Activated naive CD4-positive, alpha-beta T cell treated with anti-CD3 and anti-CD28 coated beads for 36 hours (primary cell): ENCODE data around the gene ZNF599. TPM values are rescaled to one million over a fixed set of nuclear protein-coding genes. Genes with fewer than 3 reads are reported as not detected.

ENCODE experiments used
- CTCF ChIA-PET: fragments of 350-600 bp; sonication (Branson Sonifier 250); formaldehyde crosslinking; loops from one replicate; lab custom pipeline; 2021; ENCODE audit warnings: antibody characterized with exemption; lab: Charles Lee
- DNase-seq: peaks from one replicate; pipeline ENCODE4 v3.0.0-alpha.2; 2020
- H3K27ac Mint-ChIP-seq: one replicate; pipeline ENCODE4 v1.8.0; 2021; ENCODE audit warnings: mild to moderate bottlenecking, mixed read lengths
- H3K27me3 Mint-ChIP-seq: one replicate; pipeline ENCODE4 v1.8.0; 2021; ENCODE audit warnings: low read depth, mixed read lengths
- H3K36me3 Mint-ChIP-seq: one replicate; pipeline ENCODE4 v1.8.0; 2021; ENCODE audit warnings: low read depth, mixed read lengths
- H3K4me1 Mint-ChIP-seq: one replicate; pipeline ENCODE4 v1.8.0; 2021; ENCODE audit warnings: low read depth, mixed read lengths
- H3K4me3 Mint-ChIP-seq: one replicate; pipeline ENCODE4 v1.8.0; 2021; ENCODE audit warnings: mild to moderate bottlenecking, moderate library complexity, mixed read lengths
- H3K9me3 Mint-ChIP-seq: one replicate; pipeline ENCODE4 v1.8.0; 2021; ENCODE audit warnings: mixed read lengths
- intact Hi-C: fragments of 100-400 bp; cut with micrococcal nuclease; formaldehyde crosslinking; loops from one replicate; pipeline ENCODE4 v1.15.1; 2023
- total RNA-seq, 2 experiments: library from RNA; stranded (reverse); gene quantifications; one replicate each; pipeline ENCODE4 v1.2.3, GENCODE V29; 2021

The ZNF599 gene
- total RNA-seq, 2 experiments from 2014 or later, result 2.8 to 3.3 TPM

DNA sequence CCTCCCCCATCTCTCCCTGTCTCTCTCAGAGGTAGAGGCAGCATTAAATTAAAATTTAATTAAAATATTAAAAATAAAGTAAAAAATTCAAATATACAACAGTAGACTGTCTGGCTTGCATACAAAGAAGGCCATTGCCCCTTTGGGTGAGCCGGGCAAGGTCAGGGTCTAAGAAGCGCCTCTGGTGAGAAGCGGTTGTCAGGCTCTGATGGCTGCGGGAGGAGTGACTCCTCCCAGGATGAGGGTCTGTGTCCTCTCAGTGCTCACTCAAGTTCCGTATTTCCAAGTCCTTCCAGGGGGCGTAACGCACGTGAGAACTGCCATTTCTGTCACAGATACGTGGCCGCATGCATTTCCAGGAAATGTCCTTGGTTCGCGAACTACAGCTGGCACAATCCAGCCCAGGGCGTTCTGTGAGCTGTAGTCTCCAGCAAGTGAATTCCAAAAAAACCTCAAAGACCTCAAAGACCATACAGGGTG is 39.7 kb downstream of the ZNF599 start:
- Mint-ChIP-seq H3K36me3 (peaks cover 20% of the 10 kb centered on the region), H3K9me3 (peaks cover 8% of the 10 kb centered on the region), H3K27ac (peak overlapping the region; percentile 98), H3K4me1 (peaks cover 23% of the 10 kb centered on the region), H3K4me3 (peak overlapping the region; percentile 89), H3K27me3 (no peaks in the 10 kb centered on the region)
- DNase-seq, result no peak
- CTCF ChIA-PET, result interaction anchor here (0.5 to 1.5 kb wide), 2 partner anchors 79 to 94 kb away, joined by 3 to 4 read pairs; no protein-coding TSS in a partner anchor
- intact Hi-C loops, result loop anchor here (1.0 to 5.0 kb wide), 3 partner anchors 40 to 194 kb away; partner anchors contain the start of genes SCGB2B2, ZNF30, ZNF302 and ZNF599

DNA sequence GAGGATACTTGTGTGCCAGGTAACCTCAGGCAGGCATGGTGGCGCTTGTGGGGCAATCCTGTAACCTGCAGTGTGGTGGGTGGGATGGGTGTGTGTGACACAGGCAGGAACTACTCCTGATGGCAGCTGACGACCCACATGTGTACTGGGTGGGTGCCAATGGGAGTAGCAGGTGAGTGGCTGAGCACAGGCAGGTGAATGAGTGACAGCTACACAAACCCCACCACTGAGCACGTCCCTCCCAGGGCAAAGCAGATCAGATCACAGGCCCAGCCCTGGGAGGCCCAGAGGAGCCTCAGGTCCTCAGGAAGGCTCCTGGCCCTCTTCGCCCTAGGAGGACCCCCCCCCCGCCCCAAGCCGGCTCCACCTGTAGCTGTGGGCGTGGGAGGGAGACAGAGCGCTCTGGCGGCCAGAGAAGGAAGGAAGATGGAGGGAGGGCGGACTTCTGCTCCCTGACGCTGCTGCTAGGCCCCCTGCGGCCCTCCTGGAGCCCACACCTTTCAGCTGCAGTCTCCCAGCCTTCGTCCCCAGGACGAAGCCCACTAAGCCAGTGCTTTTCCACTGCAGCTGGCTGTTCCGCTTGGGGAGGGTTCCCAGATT is 40.3 kb downstream of the ZNF599 start:
- H3K9me3 Mint-ChIP-seq, result peaks cover 5% of the 10 kb centered on the region
- no peaks in the 10 kb centered on the region for H3K27me3 Mint-ChIP-seq
- CTCF ChIA-PET, result interaction anchor here (0.5 to 1.5 kb wide), 2 partner anchors 80 to 93 kb away, joined by 3 to 4 read pairs; no protein-coding TSS in a partner anchor
- no peak overlapping the region for H3K27ac Mint-ChIP-seq
- H3K4me3 Mint-ChIP-seq, result peak overlapping the region; percentile 65
- H3K36me3 Mint-ChIP-seq, result peaks cover 17% of the 10 kb centered on the region
- H3K4me1 Mint-ChIP-seq, result peaks cover 23% of the 10 kb centered on the region
- intact Hi-C loops, result loop anchor here (1.0 to 5.0 kb wide), 3 partner anchors 41 to 195 kb away; partner anchors contain the start of genes SCGB2B2, ZNF30, ZNF302 and ZNF599
- no peak for DNase-seq

DNA sequence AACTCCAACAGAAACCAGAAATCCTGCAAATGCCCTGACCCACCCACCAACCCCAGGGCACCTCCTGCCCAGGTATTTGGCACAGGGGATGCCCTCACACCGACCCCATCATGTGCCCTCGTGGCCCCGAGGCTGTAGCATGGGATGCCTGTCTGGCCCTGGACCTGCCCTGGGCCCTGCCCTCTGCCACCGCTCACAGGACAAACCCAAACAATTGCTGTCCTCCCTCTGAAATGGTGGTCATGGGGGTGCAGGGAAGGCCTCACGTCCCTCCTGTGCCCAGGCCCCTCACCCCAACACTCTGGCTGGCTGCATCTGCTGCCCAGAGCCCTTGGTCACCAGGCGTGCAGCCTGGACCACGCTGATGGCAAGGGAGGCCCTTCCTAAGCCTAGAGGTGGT is 41.1 kb downstream of the ZNF599 start:
- H3K27me3 Mint-ChIP-seq, result no peaks in the 10 kb centered on the region
- H3K27ac Mint-ChIP-seq, result no peak overlapping the region
- intact Hi-C loops, result loop anchor here (5.0 kb wide), 1 partner anchor 195 kb away; the partner anchor contains the start of gene ZNF30
- no peak overlapping the region for H3K4me3 Mint-ChIP-seq
- CTCF ChIA-PET, result interaction anchor here (1.5 kb wide), 1 partner anchor 92 kb away, joined by 4 read pairs; no protein-coding TSS in a partner anchor
- peaks cover 5% of the 10 kb centered on the region for H3K9me3 Mint-ChIP-seq
- peaks cover 13% of the 10 kb centered on the region for H3K36me3 Mint-ChIP-seq
- DNase-seq, result no peak
- H3K4me1 Mint-ChIP-seq, result peaks cover 23% of the 10 kb centered on the region

DNA sequence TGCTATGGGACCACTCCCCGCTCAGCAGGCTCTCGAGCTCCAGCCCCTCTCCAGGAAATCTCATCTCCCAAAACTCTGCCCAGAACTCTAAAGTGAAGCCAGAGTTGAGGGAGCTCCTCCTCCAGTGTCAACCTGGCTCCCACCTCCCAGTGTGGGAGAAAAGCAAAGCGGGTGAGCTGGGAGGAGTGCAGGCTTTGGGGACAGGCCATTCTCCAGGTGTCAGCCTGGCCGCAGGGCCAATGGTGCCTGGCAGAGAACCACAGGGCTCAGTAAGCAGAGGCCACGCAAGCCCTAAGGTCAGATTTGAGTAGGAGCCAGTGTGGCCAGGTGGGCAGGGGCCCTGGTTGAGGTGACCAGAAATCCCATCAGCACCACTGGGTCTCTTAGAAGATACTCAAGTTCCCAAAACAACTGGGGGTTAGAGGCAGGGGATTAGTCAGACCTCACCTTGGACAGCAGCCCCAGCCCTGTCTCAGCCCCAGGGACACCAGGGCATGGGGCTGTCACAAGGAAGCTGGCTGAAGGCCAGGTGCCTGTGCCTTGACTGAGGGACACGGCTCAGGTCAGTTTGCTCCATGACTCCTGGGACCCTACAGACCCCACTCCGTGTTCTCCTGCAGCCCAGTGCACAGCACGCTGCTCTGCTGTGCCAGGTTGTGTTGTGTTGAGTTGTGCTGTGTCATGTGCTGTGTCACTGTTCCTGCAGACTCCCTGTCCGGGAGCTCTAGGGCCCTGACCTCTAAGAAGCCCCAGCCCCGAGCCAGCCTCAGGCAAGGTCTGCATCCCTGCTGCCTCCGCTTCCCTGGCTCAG is 41.8 kb downstream of the ZNF599 start:
- H3K36me3 Mint-ChIP-seq, result peaks cover 8% of the 10 kb centered on the region
- H3K4me3 Mint-ChIP-seq, result no peak overlapping the region
- no peak for DNase-seq
- CTCF ChIA-PET, result no interaction called here
- peaks cover 2% of the 10 kb centered on the region for H3K27me3 Mint-ChIP-seq
- intact Hi-C loops, result loop anchor here (5.0 kb wide), 1 partner anchor 196 kb away; the partner anchor contains the start of gene ZNF30
- no peak overlapping the region for H3K27ac Mint-ChIP-seq
- H3K9me3 Mint-ChIP-seq, result peaks cover 5% of the 10 kb centered on the region
- H3K4me1 Mint-ChIP-seq, result peaks cover 23% of the 10 kb centered on the region

DNA sequence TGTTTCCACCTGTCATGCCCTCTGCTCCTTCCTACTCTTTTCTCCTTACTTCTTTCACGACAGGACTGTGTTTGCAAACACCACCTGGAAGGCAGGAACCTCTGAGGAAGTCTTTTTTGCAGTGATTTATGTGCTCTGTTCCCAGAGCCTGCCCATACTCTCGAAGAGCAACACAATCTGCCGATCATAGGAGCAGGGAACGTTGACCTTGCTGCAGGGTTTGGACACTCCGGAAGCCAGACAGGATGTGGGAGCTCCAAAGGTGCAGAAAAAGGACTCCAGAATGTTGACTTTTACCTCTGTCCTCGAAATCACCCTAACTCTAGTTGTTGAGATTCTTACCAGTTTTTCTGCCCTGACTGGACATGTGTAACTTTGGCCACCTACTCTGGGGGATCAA is 47.6 kb downstream of the ZNF599 start:
- H3K36me3 Mint-ChIP-seq, result no peaks in the 10 kb centered on the region
- no peak overlapping the region for H3K27ac Mint-ChIP-seq
- intact Hi-C loops, result no loop called here
- H3K9me3 Mint-ChIP-seq, result no peaks in the 10 kb centered on the region
- no peak overlapping the region for H3K4me3 Mint-ChIP-seq
- no peaks in the 10 kb centered on the region for H3K4me1 Mint-ChIP-seq
- CTCF ChIA-PET, result no interaction called here
- H3K27me3 Mint-ChIP-seq, result peaks cover 8% of the 10 kb centered on the region
- DNase-seq, result no peak

- H3K27ac Mint-ChIP-seq, result no peak overlapping the region
- H3K4me3 Mint-ChIP-seq, result no peak overlapping the region
- no peaks in the 10 kb centered on the region for H3K9me3 Mint-ChIP-seq
- CTCF ChIA-PET, result no interaction called here
- no peak for DNase-seq
- intact Hi-C loops, result no loop called here
- no peaks in the 10 kb centered on the region for H3K4me1 Mint-ChIP-seq
- no peaks in the 10 kb centered on the region for H3K36me3 Mint-ChIP-seq
- peaks cover 11% of the 10 kb centered on the region for H3K27me3 Mint-ChIP-seq
Measured at GRCh38 chr19:34722353-34722752, 50.7 kb downstream of the ZNF599 start.

- H3K4me3 Mint-ChIP-seq, result no peak overlapping the region
- no peak overlapping the region for H3K27ac Mint-ChIP-seq
- intact Hi-C loops, result no loop called here
- H3K9me3 Mint-ChIP-seq, result peaks cover 14% of the 10 kb centered on the region
- no peaks in the 10 kb centered on the region for H3K4me1 Mint-ChIP-seq
- CTCF ChIA-PET, result interaction anchor here (1.1 kb wide), 1 partner anchor 75 kb away, joined by 3 read pairs; no protein-coding TSS in a partner anchor
- peaks cover 12% of the 10 kb centered on the region for H3K27me3 Mint-ChIP-seq
- no peak for DNase-seq
- peaks cover 8% of the 10 kb centered on the region for H3K36me3 Mint-ChIP-seq
Measured at GRCh38 chr19:34715357-34715756, 57.7 kb downstream of the ZNF599 start.

DNA sequence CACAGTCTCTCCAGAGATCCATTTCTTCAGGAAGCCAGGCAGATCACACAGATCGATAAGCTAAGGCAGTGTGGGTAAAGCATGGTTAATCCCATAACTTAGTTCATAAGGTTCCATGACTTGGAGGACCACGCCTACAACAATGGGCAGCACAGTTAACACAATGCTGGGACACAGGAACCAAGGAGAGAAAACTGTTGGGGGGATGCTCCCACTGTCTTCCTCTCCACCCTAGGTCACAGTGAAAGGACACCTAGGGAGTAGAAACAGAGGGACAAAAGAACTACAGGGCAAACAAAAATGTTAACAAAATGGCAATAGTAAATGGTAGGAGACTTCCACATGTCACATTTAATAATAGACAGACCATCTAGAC is 59.8 kb downstream of the ZNF599 start:
- H3K27ac Mint-ChIP-seq, result no peak overlapping the region
- intact Hi-C loops, result no loop called here
- no peak overlapping the region for H3K4me3 Mint-ChIP-seq
- H3K4me1 Mint-ChIP-seq, result no peaks in the 10 kb centered on the region
- peaks cover 8% of the 10 kb centered on the region for H3K36me3 Mint-ChIP-seq
- no peak for DNase-seq
- CTCF ChIA-PET, result interaction anchor here (0.7 to 5.1 kb wide), 8 partner anchors 25 to 216 kb away, joined by 3 to 67 read pairs (median 3); no protein-coding TSS in a partner anchor
- H3K9me3 Mint-ChIP-seq, result peaks cover 14% of the 10 kb centered on the region
- peaks cover 12% of the 10 kb centered on the region for H3K27me3 Mint-ChIP-seq

GRCh38 chr19:34712395-34713261 is 60.4 kb downstream of the ZNF599 start:
- H3K4me3 Mint-ChIP-seq, result no peak overlapping the region
- H3K9me3 Mint-ChIP-seq, result peaks cover 14% of the 10 kb centered on the region
- peaks cover 8% of the 10 kb centered on the region for H3K36me3 Mint-ChIP-seq
- intact Hi-C loops, result loop anchor here (1.0 kb wide), 3 partner anchors 73 to 211 kb away; no protein-coding TSS in a partner anchor
- peak; percentile 74 for DNase-seq
- peaks cover 11% of the 10 kb centered on the region for H3K27me3 Mint-ChIP-seq
- H3K4me1 Mint-ChIP-seq, result no peaks in the 10 kb centered on the region
- H3K27ac Mint-ChIP-seq, result no peak overlapping the region
- CTCF ChIA-PET, result interaction anchor here (0.6 to 5.1 kb wide), 14 partner anchors 14 to 464 kb away, joined by 3 to 67 read pairs (median 3); no protein-coding TSS in a partner anchor

DNA sequence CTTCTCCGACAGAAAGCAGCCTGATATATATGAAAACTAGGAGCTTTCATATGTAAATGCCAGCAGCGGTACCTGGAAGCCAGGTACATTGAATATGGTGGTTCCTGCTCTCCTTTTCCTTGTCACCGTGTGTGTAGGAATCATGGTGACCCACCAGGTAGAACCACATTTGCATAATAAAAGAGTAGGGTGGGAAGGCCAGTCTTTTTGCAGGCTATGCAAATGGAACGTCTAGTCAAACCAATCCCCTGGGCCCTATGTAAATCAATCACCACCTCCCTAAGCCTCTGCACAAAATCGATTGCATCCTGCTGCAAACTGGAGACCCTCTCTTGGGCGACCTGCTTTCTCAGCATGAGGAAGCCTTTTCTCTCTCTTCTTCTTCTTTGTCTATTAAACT is 61.1 kb downstream of the ZNF599 start:
- intact Hi-C loops, result loop anchor here (1.0 kb wide), 3 partner anchors 73 to 211 kb away; no protein-coding TSS in a partner anchor
- no peak for DNase-seq
- peaks cover 19% of the 10 kb centered on the region for H3K9me3 Mint-ChIP-seq
- H3K4me3 Mint-ChIP-seq, result no peak overlapping the region
- H3K27ac Mint-ChIP-seq, result no peak overlapping the region
- peaks cover 9% of the 10 kb centered on the region for H3K27me3 Mint-ChIP-seq
- no peaks in the 10 kb centered on the region for H3K4me1 Mint-ChIP-seq
- CTCF ChIA-PET, result interaction anchor here (0.6 to 5.1 kb wide), 5 partner anchors 14 to 380 kb away, joined by 3 to 67 read pairs (median 4); no protein-coding TSS in a partner anchor
- peaks cover 8% of the 10 kb centered on the region for H3K36me3 Mint-ChIP-seq
